ENCODE data around the gene ADAM17.

ADAM17 gene

DNA sequence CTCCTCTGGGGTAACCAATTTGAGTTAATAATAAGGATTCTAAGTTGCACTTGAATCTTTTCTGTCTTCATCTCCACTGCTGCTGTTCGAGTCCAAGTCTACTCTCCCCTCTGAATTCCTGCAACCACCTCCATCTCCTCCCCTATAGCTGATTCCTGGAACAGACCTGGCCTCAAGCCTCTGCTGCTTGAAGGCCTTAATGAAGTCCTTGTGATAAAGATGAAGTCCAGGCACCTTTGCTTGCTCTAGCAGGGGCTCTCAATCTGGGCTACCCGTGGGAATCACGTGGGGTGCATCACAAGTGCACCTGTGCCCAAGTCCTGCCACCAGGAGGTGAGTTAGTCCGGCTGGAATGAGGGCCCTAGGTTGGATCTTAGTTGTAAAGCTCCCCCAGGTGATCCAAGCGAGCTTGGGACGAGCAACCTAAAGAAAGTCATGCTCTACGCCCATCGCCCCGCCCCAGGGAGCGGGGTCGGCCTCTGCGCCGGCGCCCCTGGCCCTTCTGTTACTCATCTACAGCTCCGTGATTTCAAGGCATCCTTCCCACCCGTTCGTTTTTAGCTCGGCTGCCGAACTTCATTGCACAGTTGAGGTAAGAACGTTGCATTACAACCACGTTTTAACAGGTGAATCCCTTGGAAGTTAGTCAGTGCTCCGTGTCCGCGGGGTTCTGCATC is 82.2 kb downstream of the ADAM17 start:
- DNase-seq: peak in 6 of 56 donors; percentile 37 to 61 (median 50)

GRCh38 chr2:9472511-9472910 is 83.1 kb downstream of the ADAM17 start:
- DNase-seq: no peak

DNA sequence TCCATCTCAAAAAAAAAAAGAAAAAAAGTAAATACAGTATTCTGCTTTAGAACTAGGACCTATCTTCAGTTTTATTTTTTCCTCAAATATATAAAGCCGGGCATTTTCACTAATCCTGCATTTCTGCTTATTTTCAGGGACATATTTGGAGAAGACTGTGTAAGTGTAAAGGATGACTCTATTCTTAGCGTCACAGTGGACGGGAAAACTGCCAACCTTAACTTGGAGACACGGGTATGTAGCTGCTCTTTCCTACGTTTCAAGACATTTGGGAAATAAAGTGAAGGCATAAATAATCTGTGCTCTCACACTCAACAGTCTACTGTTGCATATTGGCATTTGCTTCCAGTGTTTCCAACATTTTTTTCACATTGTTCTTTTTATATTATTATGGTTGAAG is 84.4 kb downstream of the ADAM17 start:
- no peak for DNase-seq

- DNase-seq: no peak
Observed at GRCh38 chr2:9467687-9468086, 87.9 kb downstream of the ADAM17 start.

GRCh38 chr2:9466147-9466683 is 89.4 kb downstream of the ADAM17 start:
- DNase-seq: no peak

- no peak for DNase-seq
Observed at GRCh38 chr2:9465170-9465569, 90.5 kb downstream of the ADAM17 start.

DNA sequence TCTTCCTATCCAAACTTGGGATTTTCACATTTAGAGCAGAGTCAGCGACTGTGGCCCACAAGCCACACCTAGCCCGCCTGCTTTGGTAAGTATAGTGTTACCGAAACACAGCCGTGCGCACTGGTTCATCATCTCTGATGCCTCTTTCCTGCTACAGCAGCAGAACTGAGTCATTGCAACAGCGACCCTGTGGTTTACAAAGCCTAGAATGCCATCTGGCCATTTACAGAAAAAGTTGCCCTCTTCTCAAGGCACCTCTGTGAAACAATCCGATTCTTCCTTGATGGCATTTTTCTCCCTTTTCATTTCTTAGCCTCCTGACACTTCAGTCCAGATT is 92.0 kb downstream of the ADAM17 start:
- no peak for DNase-seq

DNA sequence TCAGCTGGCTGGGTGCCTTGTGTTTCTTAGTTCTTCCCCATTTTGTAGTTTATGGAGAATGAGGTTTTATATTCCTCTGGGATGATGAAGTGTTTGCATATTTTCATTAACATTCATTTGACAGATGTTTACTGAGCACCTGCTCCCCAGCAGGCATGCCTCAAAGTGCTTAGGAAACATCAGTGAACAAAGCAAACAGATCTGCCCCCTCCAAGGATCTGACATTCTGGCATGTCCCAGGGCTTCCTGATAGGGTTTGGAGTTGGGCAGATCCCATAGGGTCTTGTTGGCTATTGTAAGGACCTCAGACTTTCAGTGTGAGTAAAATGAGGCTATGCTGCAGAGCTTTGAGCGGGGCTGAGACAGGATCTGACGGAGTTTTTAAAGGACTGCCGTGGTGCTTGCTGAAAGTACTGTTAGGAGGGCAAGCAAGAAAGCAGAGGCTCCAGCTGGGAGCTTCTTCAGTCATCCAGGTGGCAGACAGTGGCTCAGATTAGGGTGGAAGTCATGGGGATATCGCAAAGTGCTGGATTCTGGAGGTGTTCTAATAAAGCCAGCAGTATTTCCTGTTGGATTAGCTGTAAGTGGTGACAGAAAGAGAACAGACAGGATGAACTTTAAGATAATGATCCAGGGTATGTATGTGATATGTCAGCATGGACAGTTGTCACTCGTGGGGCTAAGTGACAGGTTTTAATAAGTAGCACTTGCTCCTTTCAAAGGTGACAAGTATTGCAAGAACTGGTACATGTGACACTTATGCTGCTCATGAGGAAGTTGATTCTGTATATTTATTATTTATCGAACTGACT is 92.5 kb downstream of the ADAM17 start:
- no peak for DNase-seq

- DNase-seq: no peak
Observed at GRCh38 chr2:9462313-9462712, 93.3 kb downstream of the ADAM17 start.

GRCh38 chr2:9461079-9461478 is 94.6 kb downstream of the ADAM17 start:
- DNase-seq: no peak

GRCh38 chr2:9460441-9461017 is 95.1 kb downstream of the ADAM17 start:
- DNase-seq: no peak

GRCh38 chr2:9451231-9451630 is 104.4 kb downstream of the ADAM17 start:
- DNase-seq: no peak

- DNase-seq: no peak
Observed at GRCh38 chr2:9445089-9445488, 110.5 kb downstream of the ADAM17 start.

- no peak for DNase-seq
Observed at GRCh38 chr2:9443526-9443925, 112.1 kb downstream of the ADAM17 start.

GRCh38 chr2:9441556-9441955 is 114.1 kb downstream of the ADAM17 start:
- DNase-seq: no peak

- no peak for DNase-seq
Observed at GRCh38 chr2:9440058-9440727, 115.4 kb downstream of the ADAM17 start.

- no peak for DNase-seq
Observed at GRCh38 chr2:9439536-9439935, 116.1 kb downstream of the ADAM17 start.

All from nucleus accumbens (tissue), 56 donors.